Adipose tissue (tissue), 3 donors: ENCODE results near the gene USP6. TPM values are rescaled to one million over a fixed set of nuclear protein-coding genes. Genes with fewer than 3 reads are reported as not detected.
"Not testable (repeated sequence)": the region's sequence is repeated elsewhere in the genome, so short reads cannot be mapped to it uniquely, and the experiment has no call there.

Source experiments
- H3K27ac ChIP-seq: one replicate; pipeline ENCODE4 v1.5.1; 2013; ENCODE audit warnings: low read depth, low read length
- WGBS, 3 donors: extraction: QIAGEN DNeasy Blood & Tissue Kit; methylation state at CpG; one replicate each; pipeline ENCODE4 v1.1.7; 2013; 5-methylcytosine and 5-hydroxymethylcytosine counted together
- polyA plus RNA-seq, 3 donors: library from polyadenylated mRNA; stranded (reverse); fragments of 200-250 nt; gene quantifications; one replicate each; pipeline ENCODE4 v1.2.3, GENCODE V29; 2013
- donor health status: healthy with polysubstance abuse.
- donor health status: Bipolar disorder and iron deficiency.
- donor health status: healthy.

Gene USP6
- polyA plus RNA-seq, 3 donors = 0.03 to 0.11 (median 0.03) TPM

DNA sequence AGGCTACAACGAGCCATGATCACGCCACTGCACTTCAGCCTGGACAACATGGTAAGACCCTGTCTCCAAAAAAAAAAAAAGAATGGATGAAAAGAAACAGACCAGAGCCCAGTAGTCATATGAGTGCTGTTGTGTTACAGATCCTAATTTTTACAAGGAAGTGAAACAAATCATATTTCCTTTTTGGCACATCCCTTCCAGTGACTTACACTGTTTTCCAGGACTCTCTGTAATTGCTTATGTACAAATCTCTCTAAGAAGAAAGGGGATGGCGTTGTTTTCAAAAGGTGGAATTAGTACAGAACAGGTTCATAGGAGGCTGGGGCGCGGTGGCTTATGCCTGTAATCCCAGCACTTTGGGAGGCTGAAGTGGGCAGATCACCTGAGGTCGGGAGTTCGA is 95.6 kb downstream of the USP6 start:
- no peak overlapping the region for H3K27ac ChIP-seq
- WGBS, 3 donors = 90 to 93% (median 93%) methylated on average over 7 of the region's 7 CpGs

DNA sequence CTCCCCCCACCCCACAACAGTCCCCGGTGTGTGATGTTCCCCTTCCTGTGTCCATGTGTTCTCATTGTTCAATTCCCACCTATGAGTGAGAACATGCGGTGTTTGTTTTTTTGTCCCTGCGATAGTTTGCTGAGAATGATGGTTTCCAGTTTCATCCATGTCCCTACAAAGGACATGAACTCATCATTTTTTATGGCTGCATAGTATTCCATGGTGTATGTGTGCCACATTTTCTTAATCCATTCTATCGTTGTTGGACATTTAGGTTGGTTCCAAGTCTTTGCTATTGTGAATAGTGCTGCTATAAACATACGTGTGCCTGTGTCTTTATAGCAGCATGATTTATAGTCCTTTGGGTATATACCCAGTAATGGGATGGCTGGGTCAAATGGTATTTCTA is 101.7 kb downstream of the USP6 start:
- not testable (repeated sequence) for H3K27ac ChIP-seq
- WGBS, 3 donors = 89 to 100% (median 93%) methylated on average over 2 to 4 of the region's 5 CpGs

DNA sequence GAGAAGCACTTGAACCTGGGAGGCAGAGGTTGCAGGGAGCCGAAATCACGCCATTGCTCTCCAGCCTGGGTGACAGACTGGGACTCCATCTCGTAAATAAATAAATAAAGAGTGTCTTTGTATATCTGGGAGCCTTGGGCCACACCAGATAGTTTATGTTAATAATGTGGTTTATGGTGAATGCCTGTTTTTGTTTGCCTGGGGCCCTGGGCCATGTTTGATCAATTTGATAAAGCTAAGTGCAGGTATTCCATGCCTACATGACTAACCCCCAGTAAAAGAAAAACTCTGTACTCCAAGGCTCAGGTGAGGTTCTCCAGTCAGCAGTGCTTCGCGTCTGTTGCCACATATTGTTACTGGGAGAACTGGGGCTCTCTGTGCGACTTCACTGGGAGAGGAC is 103.7 kb downstream of the USP6 start:
- no peak overlapping the region for H3K27ac ChIP-seq
- 95 to 98% (median 95%) methylated on average over 6 of the region's 6 CpGs for WGBS, 3 donors

DNA sequence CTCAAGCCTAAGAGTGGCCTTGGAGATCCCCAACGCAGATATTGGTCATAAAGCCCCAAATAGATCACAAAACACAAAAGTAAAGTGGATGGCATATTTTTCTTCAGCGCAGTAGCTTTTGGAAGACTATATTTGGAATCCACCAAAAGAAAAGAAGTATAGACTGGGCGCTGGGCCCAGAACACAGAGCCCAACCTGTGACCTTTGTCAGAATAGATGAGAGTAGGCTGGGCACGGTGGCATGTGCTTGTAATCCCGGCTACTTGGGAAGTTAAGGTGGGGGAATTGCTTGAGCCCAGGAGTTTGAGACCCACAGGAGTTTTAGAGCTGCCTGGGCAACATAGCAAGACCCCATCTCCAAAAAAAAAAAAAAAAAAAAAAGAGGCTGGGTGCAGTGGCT is 104.2 kb downstream of the USP6 start:
- WGBS, 3 donors = 84 to 95% (median 89%) methylated on average over 5 of the region's 5 CpGs
- no peak overlapping the region for H3K27ac ChIP-seq

DNA sequence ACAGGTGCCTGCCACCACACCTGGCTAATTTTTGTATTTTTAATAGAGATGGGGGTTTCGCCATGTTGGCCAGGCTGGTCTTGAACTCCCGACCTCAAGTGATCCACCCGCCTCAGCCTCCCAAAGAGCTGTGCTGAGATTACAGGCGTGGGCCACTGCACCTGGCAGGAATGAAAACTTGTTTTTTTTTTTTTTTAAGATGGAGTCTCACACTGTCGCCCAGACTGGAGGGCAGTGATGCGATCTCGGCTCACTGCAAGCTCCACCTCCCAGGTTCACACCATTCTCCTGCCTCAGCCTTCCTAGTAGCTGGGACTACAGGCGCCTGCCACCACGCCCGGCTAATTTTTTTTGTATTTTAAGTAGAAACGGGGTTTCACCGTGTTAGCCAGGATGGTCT is 106.1 kb downstream of the USP6 start:
- 86 to 98% (median 92%) methylated on average over 10 to 12 of the region's 12 CpGs for WGBS, 3 donors
- H3K27ac ChIP-seq = not testable (repeated sequence)

Other genes starting within 250 kb of the USP6 start
- gene C17orf107, start 216.5 kb upstream of the USP6 start, polyA plus RNA-seq = 1 to 10 TPM; 1.4 to 2.9 (median 2.6) TPM
- 1 to 10 TPM; 1.2 to 3.1 (median 1.8) TPM for gene CHRNE, start 212.9 kb upstream of the USP6 start, polyA plus RNA-seq
- gene GP1BA, start 183.8 kb upstream of the USP6 start, polyA plus RNA-seq = under 1 TPM in 2 of 3 donors, not detected in 1; 0.04 to 0.05 TPM
- 10 to 100 TPM; 25.6 to 68.6 (median 49.6) TPM for gene SLC25A11, start 176.0 kb upstream of the USP6 start, polyA plus RNA-seq
- 100 to 1,000 TPM in 1 of 3 donors, 10 to 100 TPM in 2; 60.2 to 111 (median 79.2) TPM for gene RNF167, start 175.8 kb upstream of the USP6 start, polyA plus RNA-seq
- 1,000 to 10,000 TPM in 1 of 3 donors, 100 to 1,000 TPM in 2; 270 to 1,173 (median 475) TPM for gene PFN1, start 167.5 kb upstream of the USP6 start, polyA plus RNA-seq
- gene ENO3, start 164.9 kb upstream of the USP6 start, polyA plus RNA-seq = 10 to 100 TPM in 1 of 3 donors, 1 to 10 TPM in 2; 5.1 to 13.5 (median 6.4) TPM
- gene SPAG7, start 148.2 kb upstream of the USP6 start, polyA plus RNA-seq = 10 to 100 TPM; 34.0 to 73.9 (median 73.1) TPM
- gene CAMTA2, start 128.4 kb upstream of the USP6 start, polyA plus RNA-seq = 10 to 100 TPM; 23.2 to 78.6 (median 60.5) TPM
- gene INCA1, start 118.5 kb upstream of the USP6 start, polyA plus RNA-seq = 1 to 10 TPM in 2 of 3 donors, under 1 TPM in 1; 0.47 to 1.6 (median 1.1) TPM
- 100 to 1,000 TPM in 1 of 3 donors, 10 to 100 TPM in 2; 36.0 to 113 (median 78.9) TPM for gene KIF1C, start 118.1 kb upstream of the USP6 start, polyA plus RNA-seq
- not detected for gene SLC52A1, start 80.6 kb upstream of the USP6 start, polyA plus RNA-seq
- 1 to 10 TPM; 1.0 to 2.1 (median 1.8) TPM for gene ZFP3, start 37.6 kb upstream of the USP6 start, polyA plus RNA-seq
- 1 to 10 TPM; 3.6 to 4.3 (median 4.1) TPM for gene ZNF232, start 4.2 kb upstream of the USP6 start, polyA plus RNA-seq
- gene ZNF594, start 75.8 kb downstream of the USP6 start, polyA plus RNA-seq = 1 to 10 TPM; 1.2 to 1.5 (median 1.3) TPM
- 1 to 10 TPM in 1 of 3 donors, under 1 TPM in 1, not detected in 1; 0.98 to 2.2 TPM for gene SCIMP, start 118.8 kb downstream of the USP6 start, polyA plus RNA-seq
- 10 to 100 TPM in 2 of 3 donors, 1 to 10 TPM in 1; 7.9 to 31.4 (median 23.8) TPM for gene RABEP1, start 166.3 kb downstream of the USP6 start, polyA plus RNA-seq